ENCODE measurements around the gene TMEM47. TPM values are rescaled to one million over a fixed set of nuclear protein-coding genes. Genes with fewer than 3 reads are reported as not detected.

The TMEM47 gene
- total RNA-seq: 42.4 TPM

GRCh38 chrX:34656842-34657725, at the start of gene TMEM47:
Gene TMEM47, minus strand, starts transcription at chrX:34657285. Its CDS starts 256 bp downstream, at chrX:34657029.
- FAIRE-seq (no peak), DNase-seq (ENCODE audit: low spot score in 2 of 2) (peak; percentile 63 to 68)

GRCh38 chrX:34687095-34687494, 30.0 kb upstream of the TMEM47 start:
- DNase-seq (ENCODE audit: low spot score in 2 of 2): no peak
- no peak for FAIRE-seq

- DNase-seq (ENCODE audit: low spot score in 2 of 2) (no peak), FAIRE-seq (no peak)
Observed at GRCh38 chrX:34659575-34659974, 2.5 kb upstream of the TMEM47 start.

- FAIRE-seq: no peak
- DNase-seq (ENCODE audit: low spot score in 2 of 2): no peak
Observed at GRCh38 chrX:34658326-34658725, 1.2 kb upstream of the TMEM47 start.

- DNase-seq (ENCODE audit: low spot score in 2 of 2) (peak in 1 of 2 donors; percentile 2), FAIRE-seq (no peak)
Observed at GRCh38 chrX:34657726-34658070, 613 bp upstream of the TMEM47 start.

- FAIRE-seq (no peak), DNase-seq (ENCODE audit: low spot score in 2 of 2) (no peak)
Observed at GRCh38 chrX:34656467-34656841, 631 bp downstream of the TMEM47 start.

- no peak for DNase-seq (ENCODE audit: low spot score in 2 of 2)
- no peak for FAIRE-seq
Observed at GRCh38 chrX:34655501-34656455, 1.3 kb downstream of the TMEM47 start.

- DNase-seq (ENCODE audit: low spot score in 2 of 2): no peak
- no peak for FAIRE-seq
Observed at GRCh38 chrX:34654696-34655490, 2.2 kb downstream of the TMEM47 start.

- DNase-seq (ENCODE audit: low spot score in 2 of 2): no peak
- FAIRE-seq: no peak
Observed at GRCh38 chrX:34653811-34654210, 3.3 kb downstream of the TMEM47 start.

- no peak for DNase-seq (ENCODE audit: low spot score in 2 of 2)
- FAIRE-seq: no peak
Observed at GRCh38 chrX:34642849-34643248, 14.2 kb downstream of the TMEM47 start.

- DNase-seq (ENCODE audit: low spot score in 2 of 2) (no peak), FAIRE-seq (no peak)
Observed at GRCh38 chrX:34638116-34638515, 19.0 kb downstream of the TMEM47 start.

GRCh38 chrX:34634349-34634748, 22.7 kb downstream of the TMEM47 start:
- FAIRE-seq (no peak), DNase-seq (ENCODE audit: low spot score in 2 of 2) (no peak)

GRCh38 chrX:34632384-34632783, 24.7 kb downstream of the TMEM47 start:
- no peak for DNase-seq (ENCODE audit: low spot score in 2 of 2)
- no peak for FAIRE-seq

- FAIRE-seq (peak; percentile 66), DNase-seq (ENCODE audit: low spot score in 2 of 2) (no peak)
Observed at GRCh38 chrX:34631479-34632220, 25.4 kb downstream of the TMEM47 start.

GRCh38 chrX:34629572-34629971, 27.5 kb downstream of the TMEM47 start:
- no peak for DNase-seq (ENCODE audit: low spot score in 2 of 2)

GRCh38 chrX:34624416-34624815, 32.7 kb downstream of the TMEM47 start:
- DNase-seq (ENCODE audit: low spot score in 2 of 2): no peak
- FAIRE-seq: no peak

More at GRCh38 chrX:34629572-34629971, 27.5 kb downstream of the TMEM47 start:
- no peak for FAIRE-seq

- DNase-seq (ENCODE audit: low spot score in 2 of 2) (no peak), FAIRE-seq (no peak)
Observed at GRCh38 chrX:34619920-34620319, 37.2 kb downstream of the TMEM47 start.

- FAIRE-seq: no peak
- no peak for DNase-seq (ENCODE audit: low spot score in 2 of 2)
Observed at GRCh38 chrX:34612036-34612435, 45.0 kb downstream of the TMEM47 start.

GRCh38 chrX:34598362-34598761, 58.7 kb downstream of the TMEM47 start:
- no peak for DNase-seq (ENCODE audit: low spot score in 2 of 2)
- FAIRE-seq: no peak

- no peak for DNase-seq (ENCODE audit: low spot score in 2 of 2)
Observed at GRCh38 chrX:34586936-34587335, 70.1 kb downstream of the TMEM47 start.

More at GRCh38 chrX:34586936-34587335, 70.1 kb downstream of the TMEM47 start:
- no peak for FAIRE-seq
